CD4-positive, alpha-beta T cell treated with Interferon alpha-2 for 1 hour (primary cell): ENCODE data around the gene RIC8A.
A peak's percentile ranks its signal among the peaks of the same experiment; 100 is the strongest.
"Not testable (repeated sequence)": the region's sequence is repeated elsewhere in the genome, so short reads cannot be mapped to it uniquely, and the experiment has no call there.

Source experiments
- DNase-seq, 2 donors: peaks; one replicate each; pipeline ENCODE4 v3.0.0-alpha.2; 2020 to 2022

The RIC8A gene

GRCh38 chr11:207208-207862, at the start of gene RIC8A, which contains the start of gene BET1L:
Gene RIC8A, plus strand, starts transcription at chr11:207708. Its CDS starts 1,147 bp downstream, at chr11:208855.
Gene BET1L, minus strand, starts transcription at chr11:207399. Its CDS starts 78 bp downstream, at chr11:207321.
- peak; percentile 99 for DNase-seq

DNA sequence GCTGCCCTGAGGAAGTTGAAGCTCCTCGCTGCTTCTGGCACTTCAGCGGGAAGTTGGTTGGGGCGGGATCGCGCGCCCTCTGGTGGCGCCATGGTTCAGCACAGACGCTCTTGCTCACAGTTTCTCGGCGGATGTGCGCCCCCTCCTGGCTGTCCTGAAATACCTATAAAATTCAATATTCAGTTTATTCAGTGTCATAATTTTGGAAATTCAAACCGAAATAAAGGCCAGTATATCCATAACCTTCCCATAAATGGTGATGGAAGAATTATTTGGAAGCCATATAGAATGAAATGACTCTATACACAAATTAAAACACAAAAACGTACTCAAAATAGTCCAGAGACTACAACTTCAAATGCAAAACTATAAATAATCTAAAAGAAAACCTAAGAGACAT, 27.3 kb upstream of the RIC8A start:
- not testable (repeated sequence) for DNase-seq

- peak in 1 of 2 donors; percentile 0 for DNase-seq
These were observed 18.2 kb upstream of the RIC8A start for GRCh38 chr11:189200-189783.

DNA sequence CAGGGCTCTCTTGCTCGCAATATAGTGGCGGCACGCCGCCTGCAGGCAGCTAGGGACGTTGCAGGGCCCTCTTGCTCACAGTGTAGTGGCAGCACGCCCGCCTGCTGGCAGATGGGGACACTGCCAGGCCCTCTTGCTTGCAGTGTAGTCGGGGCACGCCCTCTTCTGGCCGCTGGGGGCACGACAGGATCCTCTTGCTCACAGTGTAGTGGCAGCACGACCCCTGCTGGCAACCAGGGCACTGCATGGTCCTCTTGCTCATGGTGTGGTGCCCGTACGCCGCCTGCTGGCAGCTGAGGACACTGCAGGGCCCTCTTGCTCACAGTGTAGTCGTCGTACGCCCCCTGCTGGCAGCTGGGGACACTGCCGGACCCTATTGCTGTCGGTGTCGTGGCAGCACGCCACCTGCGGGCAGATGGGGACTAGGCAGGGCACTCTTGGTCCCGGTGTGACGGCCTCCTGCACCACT, 17.6 kb upstream of the RIC8A start:
- peak in 1 of 2 donors; percentile 65 for DNase-seq

DNA sequence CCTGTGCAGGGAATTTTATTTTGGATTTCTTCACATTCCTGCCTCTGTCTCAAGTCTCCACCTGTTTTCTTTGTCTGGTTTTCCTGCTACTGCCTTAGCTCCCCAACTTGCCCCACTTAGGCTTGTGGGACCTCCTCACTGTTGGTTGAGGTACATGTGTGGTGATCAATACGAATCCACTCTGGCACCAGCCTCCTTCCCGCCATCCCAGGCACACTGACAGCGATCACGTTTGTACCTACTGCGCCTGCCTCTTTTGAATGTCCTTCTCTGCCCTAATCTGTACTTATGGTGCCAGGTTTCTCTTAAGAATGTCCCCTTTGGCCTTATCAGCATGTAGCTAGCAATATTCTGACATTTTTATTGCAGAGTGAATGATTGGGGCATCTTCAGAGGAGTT, 17.0 kb upstream of the RIC8A start:
- peak in 1 of 2 donors; percentile 0 for DNase-seq

DNA sequence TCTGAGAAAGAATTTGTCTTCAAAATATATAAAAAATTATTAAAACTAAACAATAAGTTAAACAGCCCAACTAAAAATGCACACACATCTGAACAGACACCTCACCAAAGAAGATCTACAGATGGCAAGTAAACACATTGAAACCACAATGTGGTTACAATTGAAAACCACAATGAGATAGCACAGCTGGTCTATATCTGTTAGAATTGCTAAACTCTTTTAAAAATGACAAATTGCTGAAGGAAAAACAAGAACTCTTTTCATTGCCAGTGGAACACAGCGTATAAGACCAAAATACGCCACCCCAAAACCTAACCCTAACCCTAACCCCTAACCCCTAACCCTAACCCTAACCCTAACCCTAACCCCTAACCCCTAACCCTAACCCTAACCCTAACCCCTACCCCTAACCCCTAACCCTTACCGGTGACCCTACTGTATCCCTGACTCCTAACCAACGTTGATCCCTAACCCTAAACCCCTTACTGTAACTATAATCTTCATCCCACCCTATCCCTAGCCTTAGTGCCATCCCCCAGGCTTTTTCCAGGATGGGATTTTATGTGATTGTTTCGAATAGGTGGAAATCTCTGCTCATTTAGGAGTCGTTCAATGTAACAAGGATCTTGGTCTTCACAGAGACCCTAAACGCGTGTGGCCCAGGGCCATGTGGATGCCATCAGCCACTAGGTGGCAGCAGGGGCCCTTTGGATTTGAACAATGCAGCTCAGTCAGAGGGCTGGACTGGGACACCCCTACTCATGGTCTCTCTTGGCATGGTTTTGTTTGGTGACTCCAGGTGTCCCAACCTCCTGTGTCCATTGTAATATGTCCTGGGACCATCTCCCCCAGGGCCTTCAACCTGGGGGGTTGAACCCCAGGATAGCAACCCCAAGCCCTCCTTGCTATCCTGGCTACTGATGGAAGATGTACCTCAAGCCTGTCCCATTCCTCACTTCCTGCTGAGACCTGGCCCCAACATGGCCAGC, 15.7 kb upstream of the RIC8A start:
- peak; percentile 40 to 50 for DNase-seq

- not testable (repeated sequence) for DNase-seq
These were observed 14.8 kb upstream of the RIC8A start, which contains the start of gene SCGB1C1 for GRCh38 chr11:192674-193128. Gene SCGB1C1, plus strand, starts transcription at chr11:193078. Its CDS starts 22 bp downstream, at chr11:193100.

DNA sequence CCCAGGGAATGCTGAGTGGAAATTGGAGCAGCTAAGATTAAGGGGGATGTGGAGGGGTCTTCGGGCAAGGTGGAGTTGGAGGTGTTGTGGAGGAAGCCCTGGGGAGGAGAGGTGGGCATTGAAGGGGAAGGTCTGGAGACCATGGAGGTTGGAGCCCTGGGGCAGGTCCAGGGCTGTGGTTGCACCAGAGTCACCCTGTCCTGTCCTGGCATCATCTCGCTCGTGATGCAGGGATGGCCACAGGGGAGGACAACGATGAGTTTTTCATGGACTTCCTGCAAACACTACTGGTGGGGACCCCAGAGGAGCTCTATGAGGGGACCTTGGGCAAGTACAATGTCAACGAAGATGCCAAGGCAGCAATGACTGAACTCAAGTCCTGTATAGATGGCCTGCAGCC, 14.0 kb upstream of the RIC8A start:
- peak in 1 of 2 donors; percentile 0 for DNase-seq

DNA sequence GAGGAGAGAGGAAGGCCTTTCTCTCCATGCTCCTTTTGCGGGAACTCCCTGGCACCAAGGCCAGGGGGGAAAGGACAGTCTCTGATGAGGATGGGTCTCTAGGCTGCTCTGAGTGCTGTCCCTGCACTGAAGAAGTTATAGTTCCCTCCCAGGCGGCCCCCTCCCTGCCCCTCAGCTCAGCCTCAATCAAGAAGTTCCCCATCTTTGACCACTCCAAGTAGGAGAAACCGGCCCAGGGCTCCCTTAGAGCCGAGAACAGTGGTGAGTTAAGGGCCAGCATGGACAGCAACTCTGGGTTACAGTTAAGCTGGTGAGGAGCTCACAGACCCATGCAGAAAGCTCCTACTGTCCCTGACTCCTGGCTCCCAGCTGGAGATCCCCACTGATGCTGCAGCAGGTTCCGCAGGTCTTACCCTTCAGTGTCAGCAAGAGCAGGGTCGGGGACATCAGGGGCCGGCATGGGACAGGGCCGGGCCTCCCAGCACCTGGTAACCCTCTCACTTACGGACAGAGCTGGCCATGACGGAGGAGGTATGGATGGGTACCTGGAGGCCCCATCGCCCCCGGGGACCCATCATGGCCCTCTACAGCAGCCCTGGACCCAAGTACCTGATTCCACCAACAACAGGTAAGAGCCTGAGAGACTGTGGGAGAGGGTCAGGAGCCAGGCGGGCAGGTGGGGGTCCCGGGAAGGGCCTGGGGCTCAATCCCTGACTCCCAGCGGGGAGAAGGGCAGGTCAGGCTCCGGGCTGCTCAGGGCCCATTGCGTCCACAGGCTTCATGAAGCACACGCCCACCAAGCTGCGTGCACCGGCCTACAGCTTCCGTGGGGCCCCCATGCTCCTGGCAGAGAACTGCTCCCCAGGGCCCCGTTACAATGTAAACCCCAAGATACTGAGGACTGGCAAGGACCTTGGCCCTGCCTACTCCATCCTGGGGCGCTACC, 10.4 kb upstream of the RIC8A start:
- no peak for DNase-seq

GRCh38 chr11:197741-198235, 9.7 kb upstream of the RIC8A start:
- DNase-seq = no peak

DNA sequence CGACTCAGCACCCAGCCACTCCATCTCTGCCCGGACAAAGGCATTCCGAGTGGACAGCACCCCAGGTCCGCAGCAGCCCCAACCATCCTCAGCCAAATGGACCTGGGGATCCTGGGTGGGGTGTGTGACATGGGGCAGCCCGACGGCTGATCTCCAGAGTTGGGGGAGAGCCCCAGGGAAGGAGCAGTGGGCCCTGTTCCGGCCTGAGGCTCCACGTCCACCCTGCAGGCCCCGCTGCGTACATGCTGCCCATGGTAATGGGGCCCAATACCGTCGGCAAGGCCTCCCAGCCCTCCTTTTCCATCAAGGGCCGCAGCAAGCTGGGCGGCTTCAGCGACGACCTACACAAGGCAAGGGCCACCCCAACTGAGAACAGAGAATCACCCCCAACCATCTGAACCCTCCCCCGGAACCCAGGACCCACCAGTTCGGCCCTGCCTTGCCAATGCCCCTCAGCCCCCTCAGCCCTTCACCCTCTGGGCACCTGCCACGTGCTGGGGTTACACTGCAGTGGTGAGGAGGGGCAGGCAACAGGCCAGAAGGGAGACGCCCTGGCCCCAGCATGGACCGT, 9.2 kb upstream of the RIC8A start:
- no peak for DNase-seq

DNA sequence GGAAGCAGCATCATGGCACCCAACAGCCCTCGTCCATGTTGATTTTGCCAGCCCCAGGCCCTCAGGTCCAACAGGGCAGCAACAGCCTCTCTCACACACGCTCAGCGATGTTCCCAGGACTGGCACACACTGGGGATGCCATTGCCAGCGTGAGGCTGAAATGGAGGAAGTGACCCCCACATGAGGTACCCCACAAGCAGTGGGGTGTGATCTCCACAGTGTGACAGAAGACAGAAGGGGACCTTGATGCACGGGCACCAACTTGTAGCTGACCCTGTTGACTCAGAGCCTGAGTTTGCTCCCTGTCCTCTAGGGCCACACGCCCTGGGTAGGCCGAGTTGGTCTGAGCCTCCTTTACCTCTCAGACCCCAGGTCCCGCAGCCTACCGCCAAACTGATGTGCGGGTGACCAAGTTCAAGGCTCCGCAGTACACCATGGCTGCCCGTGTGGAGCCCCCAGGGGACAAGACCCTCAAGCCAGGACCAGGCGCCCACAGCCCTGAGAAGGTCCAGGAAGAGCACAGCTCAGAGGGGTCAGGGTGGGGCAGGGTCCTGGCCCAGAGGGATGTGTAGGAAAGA, 8.4 kb upstream of the RIC8A start:
- DNase-seq = no peak

DNA sequence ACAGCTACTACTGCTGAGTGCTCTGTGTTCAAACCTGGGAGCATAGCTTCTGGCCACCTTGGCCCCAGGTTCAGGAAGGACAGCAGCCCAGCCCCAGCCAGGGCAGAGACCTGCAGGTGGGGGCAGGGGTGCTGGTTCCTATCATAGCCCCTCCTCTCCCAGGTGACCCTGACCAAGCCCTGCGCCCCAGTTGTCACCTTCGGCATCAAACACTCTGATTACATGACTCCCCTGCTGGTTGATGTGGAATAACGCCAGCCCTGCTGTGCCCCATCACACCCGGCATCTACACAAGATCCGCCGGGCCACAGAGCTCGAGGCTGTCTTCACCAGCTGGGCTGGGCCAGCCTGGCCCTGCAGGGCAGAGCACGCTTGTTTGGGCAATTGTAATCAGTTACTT, 7.7 kb upstream of the RIC8A start:
- no peak for DNase-seq

- no peak for DNase-seq
These were observed 7.1 kb upstream of the RIC8A start for GRCh38 chr11:200224-201003.

DNA sequence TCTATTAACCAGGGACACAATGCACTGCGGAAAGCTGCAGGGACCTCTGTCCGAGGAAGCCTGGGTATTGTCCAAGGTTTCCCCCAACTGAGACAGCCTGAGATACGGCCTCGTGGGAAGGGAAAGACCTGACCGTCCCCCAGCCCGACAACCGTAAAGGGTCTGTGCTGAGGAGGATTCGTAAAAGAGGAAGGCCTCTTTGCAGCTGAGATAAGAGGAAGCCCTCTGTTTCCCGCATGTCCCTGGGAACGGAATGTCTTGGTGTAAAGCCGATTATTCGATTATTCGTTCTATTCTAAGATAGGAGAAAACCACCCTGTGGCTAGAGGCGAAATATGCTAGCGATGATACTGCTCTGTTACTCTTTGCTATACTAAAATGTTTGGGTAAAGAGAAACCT, 5.5 kb upstream of the RIC8A start:
- no peak for DNase-seq

DNA sequence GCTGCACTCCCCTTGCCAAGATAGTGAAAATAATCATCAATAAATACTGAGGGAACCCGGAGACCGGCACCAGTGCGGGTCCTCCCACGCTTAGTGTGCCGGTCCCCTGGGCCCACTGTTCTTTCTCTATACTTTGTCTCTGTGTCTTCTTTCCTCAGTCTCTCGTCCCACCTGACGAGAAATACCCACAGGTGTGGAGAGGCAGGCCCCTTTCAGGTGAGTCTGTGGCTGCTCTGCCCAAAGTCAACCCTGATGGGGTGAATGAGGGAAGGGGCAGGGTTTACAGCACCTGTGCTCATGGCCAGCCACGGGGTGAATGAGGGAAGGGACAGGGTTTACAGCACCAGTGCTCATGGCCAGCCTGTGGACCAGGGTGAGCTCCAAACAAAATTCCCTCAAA, 5.0 kb upstream of the RIC8A start:
- DNase-seq = no peak

GRCh38 chr11:203056-203944, 4.2 kb upstream of the RIC8A start:
- DNase-seq = no peak

GRCh38 chr11:203945-204586, 3.4 kb upstream of the RIC8A start:
- no peak for DNase-seq
